ENCODE measurements around the gene TEX13B. TPM values are rescaled to one million over a fixed set of nuclear protein-coding genes. Genes with fewer than 3 reads are reported as not detected.

Gene TEX13B
- total RNA-seq, 6 experiments from 2014 or later: not detected

DNA sequence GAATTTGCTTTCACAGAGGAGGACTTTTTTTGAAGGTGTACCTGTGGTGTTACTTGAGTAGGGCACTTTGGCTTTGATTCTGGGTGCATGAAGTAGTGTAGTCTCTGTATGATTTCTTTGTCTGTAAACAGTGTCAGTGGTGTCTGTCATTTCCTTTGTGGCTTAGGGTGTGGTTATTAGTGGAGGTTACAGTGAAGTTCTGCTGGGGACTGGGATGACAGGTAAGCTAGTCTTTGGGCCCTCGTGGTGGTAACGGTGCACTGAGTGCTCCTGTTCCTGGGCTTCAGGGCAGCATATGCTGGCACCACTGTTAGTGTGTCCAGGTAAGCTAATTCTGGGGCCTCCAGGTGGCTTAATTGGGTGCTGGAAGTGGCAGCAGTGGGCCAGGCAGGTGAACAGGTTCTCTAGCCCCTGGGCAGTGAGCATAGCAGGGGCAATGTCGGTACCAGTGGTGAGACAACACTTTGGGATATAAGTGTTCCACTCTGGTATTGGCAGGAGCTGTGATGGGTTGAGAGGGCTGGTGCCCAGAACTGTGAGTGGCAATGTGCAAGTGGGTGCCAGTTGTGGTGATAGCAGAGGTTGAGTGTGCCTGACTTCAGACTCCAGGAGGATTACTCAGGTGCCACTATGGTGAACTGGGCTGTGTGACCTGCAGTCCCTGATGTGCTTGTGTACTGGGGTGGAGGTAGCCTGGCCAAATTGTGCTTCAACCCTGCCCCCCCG is 36.6 kb upstream of the TEX13B start:
- no peaks in the 10 kb centered on the region for H3K9me3 ChIP-seq
- no peaks in the 10 kb centered on the region for H3K36me3 ChIP-seq
- H3K27ac ChIP-seq: no peak overlapping the region
- DNase-seq (no peak), ATAC-seq (no peak)
- H3K27me3 ChIP-seq: no peaks in the 10 kb centered on the region
- no peak overlapping the region for H3K4me3 ChIP-seq
- TF ChIP-seq, protein P1, sequence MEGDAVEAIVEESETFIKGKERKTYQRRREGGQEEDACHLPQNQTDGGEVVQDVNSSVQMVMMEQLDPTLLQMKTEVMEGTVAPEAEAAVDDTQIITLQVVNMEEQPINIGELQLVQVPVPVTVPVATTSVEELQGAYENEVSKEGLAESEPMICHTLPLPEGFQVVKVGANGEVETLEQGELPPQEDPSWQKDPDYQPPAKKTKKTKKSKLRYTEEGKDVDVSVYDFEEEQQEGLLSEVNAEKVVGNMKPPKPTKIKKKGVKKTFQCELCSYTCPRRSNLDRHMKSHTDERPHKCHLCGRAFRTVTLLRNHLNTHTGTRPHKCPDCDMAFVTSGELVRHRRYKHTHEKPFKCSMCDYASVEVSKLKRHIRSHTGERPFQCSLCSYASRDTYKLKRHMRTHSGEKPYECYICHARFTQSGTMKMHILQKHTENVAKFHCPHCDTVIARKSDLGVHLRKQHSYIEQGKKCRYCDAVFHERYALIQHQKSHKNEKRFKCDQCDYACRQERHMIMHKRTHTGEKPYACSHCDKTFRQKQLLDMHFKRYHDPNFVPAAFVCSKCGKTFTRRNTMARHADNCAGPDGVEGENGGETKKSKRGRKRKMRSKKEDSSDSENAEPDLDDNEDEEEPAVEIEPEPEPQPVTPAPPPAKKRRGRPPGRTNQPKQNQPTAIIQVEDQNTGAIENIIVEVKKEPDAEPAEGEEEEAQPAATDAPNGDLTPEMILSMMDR (IDR thresholded peaks at IDR 0.05): no peak
- TF ChIP-seq POLR2A (IDR thresholded peaks at IDR 0.05): no peak
- no peaks in the 10 kb centered on the region for H3K4me1 ChIP-seq
- WGBS (ENCODE audit: insufficient coverage, low coverage, low lambda C conversion rate, missing lambda C conversion rate): 50% methylated on average over 1 of the region's 4 CpGs
- intact Hi-C loops (cut with DNase I): no loop called here

DNA sequence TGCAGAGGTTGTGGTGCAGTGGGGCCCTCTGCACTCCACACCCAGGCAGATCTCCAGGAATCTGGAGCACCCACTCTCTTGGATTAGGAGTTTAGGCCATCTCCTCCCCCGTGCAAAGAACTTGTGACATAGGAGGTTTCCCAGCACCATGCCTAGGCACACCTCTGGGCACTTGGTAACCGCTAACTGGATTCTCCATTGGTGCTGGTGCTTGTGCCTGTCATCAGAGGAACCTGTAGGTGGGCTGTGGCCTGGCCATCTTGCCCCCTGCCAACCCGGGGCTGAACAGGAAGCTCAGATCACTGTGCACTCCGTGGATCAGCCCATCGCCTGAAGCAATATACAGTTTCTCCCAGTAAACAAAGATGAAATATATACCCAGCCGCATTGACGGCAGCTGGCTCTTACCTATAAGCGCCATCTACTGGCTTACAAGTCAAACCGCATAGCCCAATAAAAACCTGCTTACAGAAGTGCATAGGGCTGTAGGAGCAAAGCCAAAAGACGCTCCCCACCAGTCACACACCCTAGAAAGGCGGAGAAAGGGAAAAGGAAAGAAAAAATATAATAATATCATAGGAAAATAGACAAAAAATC is 19.1 kb upstream of the TEX13B start:
- no peaks in the 10 kb centered on the region for H3K36me3 ChIP-seq
- intact Hi-C loops (cut with DNase I): no loop called here
- TF ChIP-seq POLR2A (IDR thresholded peaks at IDR 0.05): no peak
- TF ChIP-seq, protein P1 (IDR thresholded peaks at IDR 0.05): peak; percentile 13 to 59 (median 55)
- H3K27me3 ChIP-seq: peaks cover 0 to 12% of the 10 kb centered on the region in 2 donors
- H3K27ac ChIP-seq: no peak overlapping the region
- no peaks in the 10 kb centered on the region for H3K4me1 ChIP-seq
- ATAC-seq: peak; percentile 62 to 71 (median 70)
- no peaks in the 10 kb centered on the region for H3K9me3 ChIP-seq
- no peak overlapping the region for H3K4me3 ChIP-seq
- WGBS (ENCODE audit: insufficient coverage, low coverage, low lambda C conversion rate, missing lambda C conversion rate): 10% methylated on average over 8 of the region's 11 CpGs
- no peak for DNase-seq

DNA sequence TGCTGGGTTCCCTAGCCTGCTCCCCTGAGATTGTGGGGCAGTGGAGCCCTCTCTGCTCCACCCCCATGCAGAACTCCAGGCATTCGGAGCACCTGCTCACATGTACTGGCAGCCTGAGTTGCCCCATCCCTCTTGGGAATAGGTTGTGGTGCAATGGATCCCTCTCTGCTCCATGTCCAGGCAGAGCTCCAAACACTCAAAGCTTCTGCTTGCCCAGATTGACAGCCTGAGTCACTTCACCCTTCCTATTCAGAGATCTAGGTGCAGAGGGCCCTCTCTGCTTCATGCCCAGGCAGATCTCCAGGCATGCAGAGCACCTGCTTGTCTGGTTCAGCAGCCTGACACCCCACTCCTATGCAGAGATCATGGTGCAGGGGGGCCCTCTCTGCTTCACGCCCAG is 18.6 kb upstream of the TEX13B start:
- H3K27me3 ChIP-seq: peaks cover 0 to 12% of the 10 kb centered on the region in 2 donors
- DNase-seq: no peak
- no CpG with 5 or more reads among the region's 2 CpGs for WGBS (ENCODE audit: insufficient coverage, low coverage, low lambda C conversion rate, missing lambda C conversion rate)
- no peaks in the 10 kb centered on the region for H3K36me3 ChIP-seq
- no peaks in the 10 kb centered on the region for H3K4me1 ChIP-seq
- TF ChIP-seq, protein P1 (IDR thresholded peaks at IDR 0.05): no peak
- no peak for TF ChIP-seq POLR2A (IDR thresholded peaks at IDR 0.05)
- ATAC-seq: peak in 2 of 4 donors; percentile 28 to 30
- H3K9me3 ChIP-seq: no peaks in the 10 kb centered on the region
- intact Hi-C loops (cut with DNase I): no loop called here
- no peak overlapping the region for H3K4me3 ChIP-seq
- no peak overlapping the region for H3K27ac ChIP-seq

DNA sequence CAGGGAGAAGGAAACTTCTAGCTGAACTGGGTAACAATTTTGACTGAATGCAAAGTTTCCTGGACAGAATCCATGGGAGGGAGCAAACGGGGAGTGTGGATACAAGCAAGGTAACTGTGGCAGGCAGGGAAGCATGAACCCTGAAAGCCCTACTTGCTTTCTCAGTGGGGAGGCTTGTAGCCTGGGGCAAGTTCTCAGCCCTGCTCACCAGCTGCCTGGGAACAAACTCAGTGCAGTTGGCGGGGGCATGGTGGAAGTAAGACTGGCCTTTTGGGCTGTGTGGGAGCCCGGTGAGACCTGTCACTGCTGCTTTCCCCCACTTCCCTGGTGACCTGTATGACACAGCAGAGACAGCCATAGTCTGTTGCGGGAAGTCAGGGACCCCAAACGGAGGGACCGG is 14.0 kb upstream of the TEX13B start:
- ATAC-seq (no peak), DNase-seq (no peak)
- Histone ChIP-seq H3K36me3 (no peaks in the 10 kb centered on the region), H3K4me3 (no peak overlapping the region), H3K4me1 (no peaks in the 10 kb centered on the region), H3K27ac (no peak overlapping the region), H3K27me3 (no peaks in the 10 kb centered on the region), H3K9me3 (no peaks in the 10 kb centered on the region)
- 80% methylated on average over 1 of the region's 6 CpGs for WGBS (ENCODE audit: insufficient coverage, low coverage, low lambda C conversion rate, missing lambda C conversion rate)
- intact Hi-C loops (cut with DNase I): no loop called here
- TF ChIP-seq, protein P1 (IDR thresholded peaks at IDR 0.05): no peak
- no peak for TF ChIP-seq POLR2A (IDR thresholded peaks at IDR 0.05)

Data from right lobe of liver (tissue), 6 donors.